Mucosa of descending colon (tissue), 3 donors: ENCODE results near the gene PER1. TPM values are rescaled to one million over a fixed set of nuclear protein-coding genes. Genes with fewer than 3 reads are reported as not detected.

ENCODE experiments used
- ATAC-seq: fragments of 200-7000 bp; cut with Tn5 transposase; one replicate; pipeline ENCODE4 v1.9.1; 2020; ENCODE audit warnings: mild to moderate bottlenecking, moderate library complexity
- DNase-seq, 3 donors: peaks; one replicate each; pipeline ENCODE4 v3.0.0-alpha.2; 2020
- H3K36me3 ChIP-seq: fragments of 200-600 bp; one replicate; pipeline ENCODE4 v1.8.0; 2021; ENCODE audit warnings: low read depth, mild to moderate bottlenecking
- H3K4me1 ChIP-seq: fragments of 200-600 bp; one replicate; pipeline ENCODE4 v1.8.0; 2021; ENCODE audit warnings: low read depth, mild to moderate bottlenecking
- H3K4me3 ChIP-seq: fragments of 200-600 bp; one replicate; pipeline ENCODE4 v1.8.0; 2021; ENCODE audit warnings: mild to moderate bottlenecking
- H3K9me3 ChIP-seq: fragments of 200-600 bp; one replicate; pipeline ENCODE4 v1.8.0; 2021; ENCODE audit warnings: mild to moderate bottlenecking
- intact Hi-C, 2 donors: fragments of 100-400 bp; cut with DNase I in 1 of 2; cut with micrococcal nuclease in 1 of 2; formaldehyde crosslinking; loops; one replicate each; pipeline versions ENCODE4 v1.11.0 to v1.11.1; 2022; cut with DNase I, micrococcal nuclease
- total RNA-seq, 3 donors: library from RNA; stranded (reverse); fragmentation: NEBNext Ultra II Directional in 2 of 3; extraction: Animal tissue kit (Norgen Biotek cat#: 25700) in 2 of 3; gene quantifications; one replicate each; pipeline versions ENCODE4 v1.2.1 to v1.2.4, GENCODE V29; 2021 to 2023
- TF ChIP-seq, protein P1 (sequence below): fragments of 200-600 bp; IDR thresholded peaks from one replicate; pipeline ENCODE4 v1.8.0; 2022; ENCODE audit warnings: antibody characterized with exemption, mild to moderate bottlenecking
- donor health status: DM: no; HTN: no; CAD: no; lungs with moderate emphysema.
- donor health status: DM: no; HTN: no; CAD: no.
- donor health status: DM: no; HTN: yes; CAD: no.

PER1 gene
- total RNA-seq, 3 donors from 2014 or later = 14.9 to 185 (median 84.0) TPM

DNA sequence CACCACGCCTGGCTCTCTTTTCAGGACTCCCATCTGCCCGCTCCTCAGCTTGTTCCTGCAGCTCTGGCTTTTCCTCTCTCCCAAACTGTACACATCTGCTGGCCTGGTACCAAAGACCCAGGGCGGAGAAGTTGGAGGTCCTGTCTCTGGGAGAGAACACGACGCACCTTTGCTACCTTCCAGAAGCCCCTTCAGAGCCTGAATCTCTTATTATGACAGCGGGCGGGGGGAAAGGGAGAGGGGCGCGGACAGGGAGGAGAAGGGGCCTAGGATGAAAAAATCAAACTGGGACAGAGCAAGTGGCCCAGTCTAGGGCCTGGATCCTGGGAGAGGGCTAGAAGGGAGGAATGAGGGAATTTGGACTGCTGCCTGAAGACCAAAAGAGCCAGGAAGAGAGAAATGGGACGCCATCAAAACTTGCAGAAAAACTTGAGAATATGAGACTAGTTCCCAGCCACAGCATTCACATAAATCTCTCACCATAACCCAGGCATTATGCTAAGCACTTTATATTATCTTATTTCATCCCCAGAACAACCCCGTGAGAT is 2.5 kb upstream of the PER1 start:
- Histone ChIP-seq H3K4me1 (peaks cover 60% of the 10 kb centered on the region), H3K36me3 (peaks cover 6% of the 10 kb centered on the region), H3K4me3 (no peak overlapping the region), H3K9me3 (no peaks in the 10 kb centered on the region)
- TF ChIP-seq, protein P1, sequence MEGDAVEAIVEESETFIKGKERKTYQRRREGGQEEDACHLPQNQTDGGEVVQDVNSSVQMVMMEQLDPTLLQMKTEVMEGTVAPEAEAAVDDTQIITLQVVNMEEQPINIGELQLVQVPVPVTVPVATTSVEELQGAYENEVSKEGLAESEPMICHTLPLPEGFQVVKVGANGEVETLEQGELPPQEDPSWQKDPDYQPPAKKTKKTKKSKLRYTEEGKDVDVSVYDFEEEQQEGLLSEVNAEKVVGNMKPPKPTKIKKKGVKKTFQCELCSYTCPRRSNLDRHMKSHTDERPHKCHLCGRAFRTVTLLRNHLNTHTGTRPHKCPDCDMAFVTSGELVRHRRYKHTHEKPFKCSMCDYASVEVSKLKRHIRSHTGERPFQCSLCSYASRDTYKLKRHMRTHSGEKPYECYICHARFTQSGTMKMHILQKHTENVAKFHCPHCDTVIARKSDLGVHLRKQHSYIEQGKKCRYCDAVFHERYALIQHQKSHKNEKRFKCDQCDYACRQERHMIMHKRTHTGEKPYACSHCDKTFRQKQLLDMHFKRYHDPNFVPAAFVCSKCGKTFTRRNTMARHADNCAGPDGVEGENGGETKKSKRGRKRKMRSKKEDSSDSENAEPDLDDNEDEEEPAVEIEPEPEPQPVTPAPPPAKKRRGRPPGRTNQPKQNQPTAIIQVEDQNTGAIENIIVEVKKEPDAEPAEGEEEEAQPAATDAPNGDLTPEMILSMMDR = no peak
- ATAC-seq = no peak
- intact Hi-C loops = no loop called here
- DNase-seq = no peak

DNA sequence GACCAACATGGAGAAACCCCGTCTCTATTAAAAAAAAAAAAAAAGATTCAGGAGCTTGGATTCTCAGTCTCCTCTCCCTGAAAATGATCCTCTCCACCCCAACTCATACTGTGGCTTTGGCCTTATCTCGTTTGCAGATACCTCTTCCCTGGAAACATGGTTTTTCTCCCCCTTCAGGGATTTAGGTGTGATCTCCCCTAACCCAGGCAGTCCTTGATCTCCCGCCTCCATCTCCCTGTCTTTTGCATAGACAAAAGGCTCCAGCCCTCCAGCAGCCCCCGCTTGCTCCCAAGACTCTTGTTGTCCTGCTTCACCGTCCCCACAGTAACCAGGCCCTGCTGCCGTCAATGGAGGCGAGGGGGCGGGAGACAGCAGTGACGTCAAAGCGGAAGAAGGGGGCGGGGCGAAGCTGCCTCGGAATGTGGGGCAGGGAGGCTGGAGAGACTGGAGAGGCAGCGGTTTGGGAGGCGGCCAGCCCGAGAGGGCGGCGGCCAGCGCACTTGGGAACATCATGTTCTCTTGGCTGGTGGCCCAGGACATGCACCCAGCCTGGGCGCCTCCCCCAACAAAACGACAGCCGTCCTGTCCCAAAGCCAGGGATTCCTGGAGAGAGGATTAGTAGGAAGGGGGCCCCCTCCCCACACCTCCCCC is 1.9 kb upstream of the PER1 start:
- Histone ChIP-seq H3K9me3 (no peaks in the 10 kb centered on the region), H3K4me3 (no peak overlapping the region), H3K36me3 (peaks cover 11% of the 10 kb centered on the region), H3K4me1 (peaks cover 54% of the 10 kb centered on the region)
- TF ChIP-seq, protein P1 = no peak
- DNase-seq (peak; percentile 99 to 100 (median 99)), ATAC-seq (peak; percentile 59)
- intact Hi-C loops = no loop called here

DNA sequence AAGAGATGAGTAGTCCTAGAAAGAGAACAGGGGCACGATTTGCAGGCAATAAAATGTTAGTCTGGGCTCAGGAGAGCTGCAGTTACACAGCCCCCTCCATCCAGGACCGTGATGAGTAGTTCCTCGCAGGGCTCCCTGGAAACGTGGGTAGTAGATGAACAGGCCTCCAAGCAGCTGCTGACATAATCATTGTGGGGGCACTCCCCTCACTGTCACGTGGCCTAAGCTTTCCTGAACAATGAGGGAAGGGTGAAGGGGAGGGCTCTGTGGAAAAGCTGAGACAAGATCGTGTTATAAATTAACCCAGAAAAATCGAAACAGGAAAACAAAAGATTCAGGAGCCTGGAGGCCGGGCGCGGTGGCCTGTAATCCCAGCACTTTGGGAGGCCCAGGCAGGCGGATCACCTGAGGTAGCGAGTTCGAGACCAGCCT is 1.3 kb upstream of the PER1 start:
- intact Hi-C loops = no loop called here
- H3K4me1 ChIP-seq = peaks cover 49% of the 10 kb centered on the region
- no peak overlapping the region for H3K4me3 ChIP-seq
- no peaks in the 10 kb centered on the region for H3K9me3 ChIP-seq
- DNase-seq (peak; percentile 80 to 87 (median 80)), ATAC-seq (peak; percentile 38)
- TF ChIP-seq, protein P1 = no peak
- H3K36me3 ChIP-seq = peaks cover 12% of the 10 kb centered on the region

DNA sequence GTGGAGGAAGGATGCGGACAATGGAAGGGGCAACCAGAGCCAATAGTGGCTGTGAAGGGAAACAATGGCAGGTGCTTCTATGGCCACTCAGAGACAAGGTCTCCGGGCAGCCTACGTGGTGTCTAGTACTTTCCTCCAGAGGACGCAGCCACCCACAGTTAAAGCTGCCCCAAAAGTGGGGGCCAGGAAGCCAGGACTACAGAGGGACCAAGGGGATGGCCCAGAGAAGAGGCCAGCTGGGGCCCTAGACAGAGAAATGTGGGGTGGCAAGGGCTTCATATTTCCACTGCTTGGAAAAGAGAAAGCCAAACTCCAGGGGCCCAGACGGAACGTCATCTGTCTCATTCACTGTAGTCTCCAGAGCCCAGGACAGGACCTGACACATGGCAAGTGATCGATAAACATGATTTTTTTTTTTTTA is 837 bp upstream of the PER1 start:
- no peak for ATAC-seq
- TF ChIP-seq, protein P1 = no peak
- Histone ChIP-seq H3K4me1 (peaks cover 44% of the 10 kb centered on the region), H3K36me3 (peaks cover 16% of the 10 kb centered on the region), H3K4me3 (no peak overlapping the region), H3K9me3 (no peaks in the 10 kb centered on the region)
- DNase-seq = peak; percentile 37 to 63 (median 54)
- intact Hi-C loops = no loop called here

DNA sequence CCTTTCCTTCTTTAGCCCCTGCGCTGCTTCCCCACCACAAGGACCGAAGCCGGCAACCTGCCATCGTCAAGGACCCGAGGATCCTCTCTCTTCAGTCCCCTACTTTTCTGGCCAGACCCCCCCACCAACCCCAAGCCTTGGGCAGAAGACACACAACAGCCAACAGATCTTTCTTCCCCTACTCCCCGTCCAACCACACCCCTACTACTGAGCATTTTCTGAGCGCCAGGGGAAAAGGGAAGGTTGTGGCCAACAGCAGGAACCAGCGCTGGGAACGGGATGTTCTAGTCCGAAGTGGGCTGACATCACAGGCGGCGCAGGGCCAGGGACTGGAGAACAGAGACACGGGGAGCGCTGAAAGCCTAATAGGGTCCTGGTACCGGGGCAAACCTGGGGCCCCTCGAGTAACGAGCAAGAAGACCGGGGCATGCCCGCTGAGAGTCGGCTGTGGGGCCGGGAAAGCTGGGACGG is 528 bp downstream of the PER1 start:
- Histone ChIP-seq H3K9me3 (no peaks in the 10 kb centered on the region), H3K4me3 (peak overlapping the region; percentile 25), H3K4me1 (peaks cover 37% of the 10 kb centered on the region), H3K36me3 (peaks cover 29% of the 10 kb centered on the region)
- intact Hi-C loops = no loop called here
- TF ChIP-seq, protein P1 = no peak
- ATAC-seq (peak; percentile 4), DNase-seq (peak; percentile 79 to 89 (median 82))
